ENCODE results near the gene BACH2. TPM values are rescaled to one million over a fixed set of nuclear protein-coding genes. Genes with fewer than 3 reads are reported as not detected.
"Not testable (repeated sequence)": the region's sequence is repeated elsewhere in the genome, so short reads cannot be mapped to it uniquely, and the experiment has no call there.

BACH2 gene
- polyA plus RNA-seq, 2 of the 4 experiments (the other 2 are of a cell fraction) = 0.01 to 0.36 TPM

DNA sequence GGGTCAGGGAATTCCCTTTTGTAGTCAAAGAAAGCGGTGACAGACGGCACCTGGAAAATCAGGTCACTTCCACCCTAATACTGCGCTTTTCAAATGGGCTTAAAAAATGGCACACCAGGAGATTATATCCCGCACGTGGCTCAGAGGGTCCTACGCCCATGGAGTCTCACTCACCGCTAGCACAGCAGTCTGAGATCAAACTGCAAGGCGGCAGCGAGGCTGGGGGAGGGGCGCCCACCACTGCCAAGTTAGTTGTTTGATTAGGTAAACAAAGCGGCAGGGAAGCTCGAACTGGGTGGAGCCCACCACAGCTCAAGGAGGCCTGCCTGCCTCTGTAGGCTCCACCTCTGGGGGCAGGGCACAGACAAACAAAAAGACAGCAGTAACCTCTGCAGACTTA lies 242.4 kb downstream of the BACH2 start:
- H3K9me3 ChIP-seq; H3K27ac ChIP-seq; H3K4me2 ChIP-seq; POLR2A ChIA-PET; FAIRE-seq; H3K4me1 ChIP-seq; CTCF ChIA-PET; ATAC-seq; H3K4me3 ChIP-seq; DNase-seq (ENCODE audit: low read depth in 1 of 2, low spot score in 1 of 2): not testable (repeated sequence)
- WGBS (ENCODE audit: missing lambda C conversion rate) = 60% methylated on average over 5 of the region's 12 CpGs

DNA sequence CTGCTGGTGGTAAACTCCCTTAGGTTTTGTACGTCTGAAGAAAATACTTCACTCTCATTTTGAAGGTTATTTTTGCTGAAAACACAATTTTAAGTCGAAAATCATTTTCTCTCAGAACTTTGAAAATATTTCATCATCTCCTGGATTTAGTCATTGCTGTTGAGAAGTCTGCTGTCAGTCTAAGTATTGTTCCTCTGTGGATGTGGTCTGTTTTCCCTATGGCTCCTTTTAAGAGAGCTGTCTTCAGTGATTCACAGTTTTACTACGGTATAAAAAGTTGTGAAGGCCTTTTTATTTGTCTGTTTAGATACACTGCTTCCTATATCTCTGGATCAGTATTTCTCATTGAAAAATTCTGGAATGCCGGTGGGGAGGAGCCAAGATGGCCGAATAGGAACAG lies 243.0 kb downstream of the BACH2 start:
- DNase-seq (ENCODE audit: low read depth in 1 of 2, low spot score in 1 of 2) (no peak), FAIRE-seq (no peak), ATAC-seq (no peak)
- 33% methylated on average over 5 of the region's 5 CpGs for WGBS (ENCODE audit: missing lambda C conversion rate)
- no peak for TF ChIP-seq ZNF302 (CRISPR knock-in tag; IDR thresholded peaks at IDR 0.05)
- no peak for TF ChIP-seq MYC (IDR thresholded peaks at IDR 0.05; ENCODE audit: borderline replicate concordance, low read length)
- POLR2A ChIA-PET = no interaction called here
- Histone ChIP-seq H3K27ac (no peak overlapping the region), H3K4me1 (no peaks in the 10 kb centered on the region), H3K4me2 (no peak overlapping the region), H3K9me3 (no peaks in the 10 kb centered on the region), H3K4me3 (no peak overlapping the region)
- CTCF ChIA-PET = no interaction called here

- Histone ChIP-seq H3K4me2 (no peak overlapping the region), H3K4me1 (no peaks in the 10 kb centered on the region), H3K4me3 (no peak overlapping the region), H3K27ac (no peak overlapping the region), H3K9me3 (no peaks in the 10 kb centered on the region)
- ATAC-seq (no peak), FAIRE-seq (no peak), DNase-seq (ENCODE audit: low read depth in 1 of 2, low spot score in 1 of 2) (no peak)
- no peak for TF ChIP-seq HDAC2 (IDR thresholded peaks at IDR 0.05)
- no peak for TF ChIP-seq HOXB5 (CRISPR knock-in tag; IDR thresholded peaks at IDR 0.05)
- TF ChIP-seq SREBF2 (IDR thresholded peaks at IDR 0.05) = no peak
- no peak for TF ChIP-seq HEYL (CRISPR knock-in tag; IDR thresholded peaks at IDR 0.05)
- TF ChIP-seq, protein P1, sequence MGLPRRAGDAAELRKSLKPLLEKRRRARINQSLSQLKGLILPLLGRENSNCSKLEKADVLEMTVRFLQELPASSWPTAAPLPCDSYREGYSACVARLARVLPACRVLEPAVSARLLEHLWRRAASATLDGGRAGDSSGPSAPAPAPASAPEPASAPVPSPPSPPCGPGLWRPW (IDR thresholded peaks at IDR 0.05) = no peak
- TF ChIP-seq RFX5 (IDR thresholded peaks at IDR 0.05) = no peak
- TF ChIP-seq KDM1A (IDR thresholded peaks at IDR 0.05; ENCODE audit: low read depth) = no peak
- ChIA-PET POLR2A (no interaction called here), CTCF (no interaction called here)
- WGBS (ENCODE audit: missing lambda C conversion rate) = 39% methylated on average over 5 of the region's 5 CpGs
Measured at GRCh38 chr6:90049295-90049694, 247.3 kb downstream of the BACH2 start.

GRCh38 chr6:90048206-90048967 lies 248.3 kb downstream of the BACH2 start:
- Histone ChIP-seq H3K27ac (no peak overlapping the region), H3K9me3 (no peaks in the 10 kb centered on the region), H3K4me3 (no peak overlapping the region), H3K4me2 (no peak overlapping the region), H3K4me1 (no peaks in the 10 kb centered on the region)
- TF ChIP-seq ZC3H11A (IDR thresholded peaks at IDR 0.05) (no peak), HEYL (CRISPR knock-in tag; IDR thresholded peaks at IDR 0.05) (no peak), REST (IDR thresholded peaks at IDR 0.05) (no peak), SREBF2 (IDR thresholded peaks at IDR 0.05) (no peak), MAX (IDR thresholded peaks at IDR 0.05) (no peak), JUN (IDR thresholded peaks at IDR 0.05) (no peak), NFE2L2 (conservative IDR thresholded peaks at IDR 0.05; ENCODE audit: low read length) (no peak), MYC (IDR thresholded peaks at IDR 0.05; ENCODE audit: borderline replicate concordance, low read length) (no peak), HOXB13 (CRISPR knock-in tag; IDR thresholded peaks at IDR 0.05; ENCODE audit: low read depth) (no peak), ZSCAN20 (CRISPR knock-in tag; IDR thresholded peaks at IDR 0.05) (no peak), EHF (CRISPR knock-in tag; IDR thresholded peaks at IDR 0.05) (no peak), POLR2A (IDR thresholded peaks at IDR 0.05; ENCODE audit: low read length) (no peak), HMGXB4 (CRISPR knock-in tag; IDR thresholded peaks at IDR 0.05; ENCODE audit: borderline replicate concordance) (no peak), ZNF302 (CRISPR knock-in tag; IDR thresholded peaks at IDR 0.05) (no peak)
- TF ChIP-seq, protein P2, sequence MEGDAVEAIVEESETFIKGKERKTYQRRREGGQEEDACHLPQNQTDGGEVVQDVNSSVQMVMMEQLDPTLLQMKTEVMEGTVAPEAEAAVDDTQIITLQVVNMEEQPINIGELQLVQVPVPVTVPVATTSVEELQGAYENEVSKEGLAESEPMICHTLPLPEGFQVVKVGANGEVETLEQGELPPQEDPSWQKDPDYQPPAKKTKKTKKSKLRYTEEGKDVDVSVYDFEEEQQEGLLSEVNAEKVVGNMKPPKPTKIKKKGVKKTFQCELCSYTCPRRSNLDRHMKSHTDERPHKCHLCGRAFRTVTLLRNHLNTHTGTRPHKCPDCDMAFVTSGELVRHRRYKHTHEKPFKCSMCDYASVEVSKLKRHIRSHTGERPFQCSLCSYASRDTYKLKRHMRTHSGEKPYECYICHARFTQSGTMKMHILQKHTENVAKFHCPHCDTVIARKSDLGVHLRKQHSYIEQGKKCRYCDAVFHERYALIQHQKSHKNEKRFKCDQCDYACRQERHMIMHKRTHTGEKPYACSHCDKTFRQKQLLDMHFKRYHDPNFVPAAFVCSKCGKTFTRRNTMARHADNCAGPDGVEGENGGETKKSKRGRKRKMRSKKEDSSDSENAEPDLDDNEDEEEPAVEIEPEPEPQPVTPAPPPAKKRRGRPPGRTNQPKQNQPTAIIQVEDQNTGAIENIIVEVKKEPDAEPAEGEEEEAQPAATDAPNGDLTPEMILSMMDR (IDR thresholded peaks at IDR 0.05) = no peak
- TF ChIP-seq, protein P3, sequence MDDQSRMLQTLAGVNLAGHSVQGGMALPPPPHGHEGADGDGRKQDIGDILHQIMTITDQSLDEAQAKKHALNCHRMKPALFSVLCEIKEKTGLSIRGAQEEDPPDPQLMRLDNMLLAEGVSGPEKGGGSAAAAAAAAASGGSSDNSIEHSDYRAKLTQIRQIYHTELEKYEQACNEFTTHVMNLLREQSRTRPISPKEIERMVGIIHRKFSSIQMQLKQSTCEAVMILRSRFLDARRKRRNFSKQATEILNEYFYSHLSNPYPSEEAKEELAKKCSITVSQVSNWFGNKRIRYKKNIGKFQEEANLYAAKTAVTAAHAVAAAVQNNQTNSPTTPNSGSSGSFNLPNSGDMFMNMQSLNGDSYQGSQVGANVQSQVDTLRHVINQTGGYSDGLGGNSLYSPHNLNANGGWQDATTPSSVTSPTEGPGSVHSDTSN (IDR thresholded peaks at IDR 0.05) = no peak
- ChIA-PET CTCF (no interaction called here), POLR2A (no interaction called here)
- WGBS (ENCODE audit: missing lambda C conversion rate) = 11% methylated on average over 2 of the region's 2 CpGs
- DNase-seq (ENCODE audit: low read depth in 1 of 2, low spot score in 1 of 2) (no peak), ATAC-seq (no peak), FAIRE-seq (no peak)
